Endodermal cell (in vitro differentiated cells): ENCODE data around the gene KLHDC4. TPM values are rescaled to one million over a fixed set of nuclear protein-coding genes. Genes with fewer than 3 reads are reported as not detected.

Experiments
- DNase-seq: peaks from one replicate; pipeline ENCODE4 v3.0.0-alpha.2; 2017
- H3K27ac ChIP-seq: 2 replicates; pipeline ENCODE4 v1.5.1; 2013; ENCODE audit warnings: mild to moderate bottlenecking, low read depth, low read length, moderate library complexity
- H3K27me3 ChIP-seq: 2 replicates; pipeline ENCODE4 v1.6.1; 2013; ENCODE audit warnings: mild to moderate bottlenecking, low read length, moderate library complexity; ENCODE audit not compliant: insufficient read depth, control insufficient read depth, poor library complexity, severe bottlenecking
- H3K36me3 ChIP-seq: 2 replicates; pipeline ENCODE4 v1.7.0; 2013; ENCODE audit warnings: mild to moderate bottlenecking, low read length, moderate library complexity; ENCODE audit not compliant: control insufficient read depth, insufficient read depth
- H3K4me1 ChIP-seq: one replicate; pipeline ENCODE4 v1.7.0; 2013; ENCODE audit warnings: low read length; ENCODE audit not compliant: control insufficient read depth, insufficient read depth
- H3K4me3 ChIP-seq: 2 replicates; pipeline ENCODE4 v1.5.1; 2013; ENCODE audit warnings: mild to moderate bottlenecking, low read length, moderate library complexity
- H3K9ac ChIP-seq: 2 replicates; pipeline ENCODE4 v1.6.1; 2013; ENCODE audit warnings: mild to moderate bottlenecking, low read length, moderate library complexity; ENCODE audit not compliant: poor library complexity, severe bottlenecking; ENCODE audit errors: extremely low read depth
- H3K9me3 ChIP-seq: 2 replicates; pipeline ENCODE4 v1.6.1; 2013; ENCODE audit warnings: mild to moderate bottlenecking, low read length, moderate library complexity; ENCODE audit not compliant: control insufficient read depth
- H3K27ac Mint-ChIP-seq: 2 replicates; pipeline ENCODE4 v1.8.0; 2020; ENCODE audit warnings: mixed read lengths
- H3K27me3 Mint-ChIP-seq: 2 replicates; pipeline ENCODE4 v1.8.0; 2021; ENCODE audit warnings: mild to moderate bottlenecking, mixed read lengths; ENCODE audit not compliant: insufficient read depth
- H3K36me3 Mint-ChIP-seq: 2 replicates; pipeline ENCODE4 v1.8.0; 2020; ENCODE audit warnings: low read depth, mixed read lengths
- H3K4me1 Mint-ChIP-seq: 2 replicates; pipeline ENCODE4 v1.8.0; 2020; ENCODE audit warnings: mixed read lengths
- H3K4me3 Mint-ChIP-seq: 2 replicates; pipeline ENCODE4 v1.8.0; 2020; ENCODE audit warnings: mild to moderate bottlenecking, moderate library complexity, mixed read lengths
- H3K9me3 Mint-ChIP-seq: 2 replicates; pipeline ENCODE4 v1.8.0; 2020; ENCODE audit warnings: mild to moderate bottlenecking, mixed read lengths
- CTCF ChIP-seq: fragments of 200-600 bp; sonication (generic); conservative IDR thresholded peaks from 2 replicates; pipeline ENCODE4 v1.5.0; 2021; ENCODE audit warnings: antibody characterized with exemption, mild to moderate bottlenecking
- WGBS, 2 experiments: methylation state at CpG; one replicate each; pipeline versions ENCODE4 v1.1.5 to v1.1.7; 2013; ENCODE audit warnings: missing lambda C conversion rate in 2 of 2, mixed read lengths in 1 of 2; ENCODE audit not compliant: insufficient coverage in 1 of 2, insufficient read length in 1 of 2; 5-methylcytosine and 5-hydroxymethylcytosine counted together
- total RNA-seq, 2 donors: library from RNA; stranded (reverse); fragmentation: NEBNext Ultra II Directional in 1 of 2; extraction: Animal tissue kit (Norgen Biotek cat#: 25700) in 1 of 2; gene quantifications; 2 replicates in 1 of 2; 3 replicates in 1 of 2; pipeline ENCODE4 v1.2.1, GENCODE V29; 2021

The KLHDC4 gene
- total RNA-seq, 2 donors from 2014 or later = 52.8 to 58.8 TPM

DNA sequence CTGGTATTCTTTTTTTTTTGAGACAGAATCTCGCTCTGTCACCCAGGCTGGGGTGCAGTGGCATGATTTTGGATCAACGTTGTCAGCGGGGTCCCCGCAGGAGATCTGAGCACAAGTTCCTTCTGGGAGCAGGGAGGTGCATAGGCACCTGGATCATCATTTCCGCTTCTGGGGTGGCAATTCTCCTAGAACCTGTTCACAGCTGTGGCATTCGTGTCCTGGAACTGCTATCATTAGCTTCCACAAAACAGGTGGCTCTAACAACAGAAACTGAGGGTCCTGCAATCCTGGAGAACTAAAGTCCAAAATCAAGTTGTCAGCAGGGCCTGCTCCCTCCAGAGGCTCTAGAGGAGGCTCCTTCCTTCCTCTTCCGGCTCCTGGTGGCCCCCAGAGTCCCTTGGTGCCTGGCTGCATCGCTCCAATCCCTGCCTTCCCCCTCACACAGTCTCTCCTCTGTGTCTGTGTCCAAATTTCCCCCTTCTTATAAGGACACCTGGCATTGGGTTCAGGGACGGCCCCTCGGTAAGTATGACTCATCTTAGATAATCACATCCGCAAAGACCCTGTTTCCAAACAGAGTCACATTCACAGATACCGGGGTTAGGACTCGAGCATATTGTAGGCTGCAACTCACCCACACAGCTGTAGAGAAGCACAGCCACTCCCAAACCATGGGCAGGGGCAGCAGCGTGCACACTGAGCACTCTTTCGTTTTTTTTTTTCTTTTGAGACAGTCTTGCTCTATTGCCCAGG is 43.5 kb upstream of the KLHDC4 start:
- Histone ChIP-seq H3K4me1 (no peaks in the 10 kb centered on the region), H3K4me3 (no peak overlapping the region), H3K9ac (no peak overlapping the region), H3K36me3 (no peaks in the 10 kb centered on the region), H3K27ac (no peak overlapping the region), H3K27me3 (no peaks in the 10 kb centered on the region), H3K9me3 (no peaks in the 10 kb centered on the region)
- H3K36me3 Mint-ChIP-seq = no peaks in the 10 kb centered on the region
- no peaks in the 10 kb centered on the region for H3K27me3 Mint-ChIP-seq
- no peak overlapping the region for H3K27ac Mint-ChIP-seq
- H3K4me1 Mint-ChIP-seq = peaks cover 4% of the 10 kb centered on the region
- no peak for TF ChIP-seq CTCF
- DNase-seq = no peak
- H3K4me3 Mint-ChIP-seq = no peak overlapping the region
- no peaks in the 10 kb centered on the region for H3K9me3 Mint-ChIP-seq
- whole genome bisulfite sequencing, 2 experiments = 82 to 83% methylated on average over 11 to 15 of the region's 15 CpGs

GRCh38 chr16:87808108-87808507 is 42.3 kb upstream of the KLHDC4 start:
- Histone ChIP-seq H3K27me3 (no peaks in the 10 kb centered on the region), H3K4me3 (no peak overlapping the region), H3K27ac (no peak overlapping the region), H3K4me1 (no peaks in the 10 kb centered on the region), H3K9me3 (no peaks in the 10 kb centered on the region), H3K36me3 (no peaks in the 10 kb centered on the region), H3K9ac (no peak overlapping the region)
- Mint-ChIP-seq H3K4me1 (peaks cover 4% of the 10 kb centered on the region), H3K9me3 (no peaks in the 10 kb centered on the region), H3K27ac (no peak overlapping the region), H3K27me3 (no peaks in the 10 kb centered on the region), H3K36me3 (no peaks in the 10 kb centered on the region), H3K4me3 (no peak overlapping the region)
- no peak for TF ChIP-seq CTCF
- DNase-seq = no peak
- WGBS, 2 experiments = 89 to 91% methylated on average over 5 to 6 of the region's 6 CpGs

- no peaks in the 10 kb centered on the region for H3K4me1 ChIP-seq
- no peak for TF ChIP-seq CTCF
- no peak overlapping the region for H3K9ac ChIP-seq
- no peaks in the 10 kb centered on the region for H3K9me3 Mint-ChIP-seq
- no peaks in the 10 kb centered on the region for H3K27me3 ChIP-seq
- peak; percentile 75 for DNase-seq
- no peak overlapping the region for H3K4me3 ChIP-seq
- H3K9me3 ChIP-seq = no peaks in the 10 kb centered on the region
- H3K27me3 Mint-ChIP-seq = no peaks in the 10 kb centered on the region
- H3K4me3 Mint-ChIP-seq = no peak overlapping the region
- H3K36me3 Mint-ChIP-seq = no peaks in the 10 kb centered on the region
- H3K36me3 ChIP-seq = no peaks in the 10 kb centered on the region
- WGBS, 2 experiments = 71 to 81% methylated on average over 13 to 25 of the region's 25 CpGs
- peak overlapping the region; percentile 84 for H3K27ac ChIP-seq
- no peaks in the 10 kb centered on the region for H3K4me1 Mint-ChIP-seq
- peak overlapping the region; percentile 20 for H3K27ac Mint-ChIP-seq
These were observed 41.1 kb upstream of the KLHDC4 start for GRCh38 chr16:87806641-87807546.
